GM03348 (cell line): ENCODE data around the gene IGIP.
"Not testable (repeated sequence)": the region's sequence is repeated elsewhere in the genome, so short reads cannot be mapped to it uniquely, and the experiment has no call there.

Experiments used
- DNase-seq: peaks from one replicate; pipeline ENCODE4 v3.0.0; 2012; ENCODE audit warnings: low spot score

The IGIP gene

GRCh38 chr5:140142856-140143255, 17.1 kb downstream of the IGIP start:
- DNase-seq: no peak

DNA sequence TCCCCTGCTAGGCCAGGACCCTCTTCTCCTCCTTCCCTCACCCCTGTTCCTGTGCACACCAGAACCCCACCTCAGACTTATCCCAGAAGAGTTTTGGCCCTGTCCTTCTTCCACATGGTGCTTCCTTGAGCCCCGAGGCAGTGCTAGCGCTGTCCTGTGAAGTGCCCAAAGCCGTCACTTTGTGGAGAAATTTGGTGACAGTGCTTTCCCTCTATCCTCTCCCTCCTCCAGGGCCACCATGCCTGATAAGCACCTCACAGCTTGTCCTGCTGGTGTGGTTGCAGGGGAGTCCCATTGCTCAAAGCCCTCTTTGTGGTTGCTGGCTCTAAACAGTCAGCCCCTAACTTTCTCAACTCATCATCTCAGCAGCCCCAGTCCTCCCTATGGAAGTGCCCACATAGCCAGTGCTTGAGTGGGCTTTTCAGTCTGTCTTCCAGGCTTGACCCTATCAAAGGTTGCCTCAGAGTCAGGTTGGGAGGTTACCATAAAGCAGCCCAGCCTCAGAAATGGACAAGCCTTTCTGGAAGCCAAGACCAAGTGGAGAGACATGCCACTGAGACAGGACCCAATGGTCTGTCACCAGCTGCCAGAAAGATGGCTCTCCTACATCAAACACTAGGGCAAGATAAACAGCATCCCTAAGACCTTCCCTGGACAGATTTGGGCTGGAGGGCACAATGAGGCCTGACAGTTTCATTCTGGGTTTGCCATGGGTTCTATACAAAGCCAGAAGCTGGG, 18.0 kb downstream of the IGIP start:
- no peak for DNase-seq

GRCh38 chr5:140145256-140145655, 19.5 kb downstream of the IGIP start:
- DNase-seq: no peak

DNA sequence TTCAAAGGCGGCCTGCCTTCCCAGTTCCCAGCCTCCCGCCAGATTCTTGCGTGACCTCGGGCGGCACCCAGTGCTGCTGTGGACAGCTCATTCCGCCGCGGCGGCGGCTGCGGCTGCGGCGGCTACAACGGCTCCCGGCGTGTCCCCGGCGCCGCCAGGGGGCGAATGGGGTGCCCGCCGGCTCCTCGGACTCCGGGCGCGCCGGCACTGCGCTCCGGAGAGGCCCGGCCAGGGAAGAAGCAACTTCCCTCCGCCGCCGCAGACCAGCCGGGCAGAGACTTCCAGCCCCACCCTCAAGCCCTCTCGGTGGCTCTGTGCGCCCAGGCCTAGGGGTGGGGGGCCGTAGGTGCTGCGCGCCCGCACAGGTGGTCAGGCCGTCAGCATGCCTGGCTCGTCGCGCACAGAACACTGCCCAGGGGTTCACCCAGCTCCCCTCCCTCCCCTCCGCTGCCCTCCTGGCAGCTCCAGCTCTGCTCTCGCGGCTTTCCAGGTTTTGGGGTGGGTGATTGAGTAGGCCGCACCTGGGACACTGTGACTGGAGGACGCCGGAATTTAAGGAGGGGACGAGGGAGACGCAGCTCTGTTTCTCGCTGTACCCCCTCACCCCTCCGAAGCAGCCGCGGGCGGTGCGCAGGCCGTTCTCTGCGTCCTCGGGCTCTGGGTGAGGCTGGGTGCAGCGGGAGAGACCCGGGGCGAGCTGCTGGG, 20.2 kb downstream of the IGIP start:
- DNase-seq: peak; percentile 92

DNA sequence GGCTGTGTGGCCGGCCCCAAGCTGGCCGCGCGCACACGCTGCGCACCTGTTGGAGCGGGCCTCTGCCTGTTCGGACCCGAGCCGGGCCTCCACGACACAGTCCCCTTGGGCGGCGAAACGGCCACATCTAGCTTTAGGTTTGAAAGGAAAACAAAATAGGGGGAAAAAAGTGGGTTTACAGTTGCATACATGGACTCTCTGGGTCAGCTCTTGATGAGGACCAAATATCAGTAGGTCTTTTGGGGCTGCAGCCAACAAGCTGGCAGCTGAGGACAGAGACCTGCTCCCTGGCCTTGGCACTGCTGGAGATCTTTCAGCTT, 20.7 kb downstream of the IGIP start:
- no peak for DNase-seq

DNA sequence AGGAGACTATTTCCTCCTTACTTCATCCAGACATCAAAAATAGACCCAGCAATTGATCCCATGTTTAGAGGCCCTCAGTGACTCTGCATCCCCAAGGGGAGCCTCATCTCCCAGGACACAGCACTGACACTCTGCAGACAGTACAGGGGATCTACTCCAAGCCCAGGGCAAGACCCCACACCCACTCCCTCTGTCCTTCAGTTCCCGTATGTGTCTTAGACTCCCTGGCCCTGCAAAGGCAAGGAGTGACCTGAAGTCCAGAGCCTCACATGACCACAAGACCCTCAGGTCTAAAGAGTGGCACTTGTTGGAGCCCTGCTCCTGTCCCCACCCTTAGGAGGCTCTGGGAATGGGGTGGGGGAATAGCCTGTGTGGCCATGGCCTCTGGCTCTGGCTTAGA, 21.7 kb downstream of the IGIP start:
- DNase-seq: no peak

- DNase-seq: peak; percentile 49
Observed at GRCh38 chr5:140148508-140148907, 22.8 kb downstream of the IGIP start.

- no peak for DNase-seq
Observed at GRCh38 chr5:140150201-140150600, 24.5 kb downstream of the IGIP start.

- DNase-seq: no peak
Observed at GRCh38 chr5:140151144-140152021, 25.6 kb downstream of the IGIP start.

- no peak for DNase-seq
Observed at GRCh38 chr5:140152022-140152999, 26.6 kb downstream of the IGIP start.

- DNase-seq: no peak
Observed at GRCh38 chr5:140153255-140153654, 27.5 kb downstream of the IGIP start.

DNA sequence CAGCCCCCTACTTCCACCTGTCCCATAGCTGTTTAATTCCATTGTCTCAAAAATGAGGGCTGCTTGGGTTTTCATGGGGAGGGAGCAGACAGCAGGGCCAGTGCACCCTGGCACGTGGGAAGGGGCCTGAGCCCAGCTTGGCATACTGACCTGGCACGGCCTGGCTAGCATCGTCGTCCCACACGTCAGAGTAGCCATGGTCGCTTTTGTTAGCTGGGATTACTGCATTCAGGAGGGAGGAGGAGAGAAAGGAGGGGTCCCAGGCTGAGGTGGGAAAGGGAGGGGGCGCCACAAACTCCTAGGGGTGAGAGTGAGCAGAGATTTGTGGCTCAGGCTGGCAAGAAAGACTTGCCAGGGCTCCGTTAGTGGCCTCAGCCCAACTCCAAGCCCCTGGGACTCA, 28.2 kb downstream of the IGIP start:
- DNase-seq: no peak

DNA sequence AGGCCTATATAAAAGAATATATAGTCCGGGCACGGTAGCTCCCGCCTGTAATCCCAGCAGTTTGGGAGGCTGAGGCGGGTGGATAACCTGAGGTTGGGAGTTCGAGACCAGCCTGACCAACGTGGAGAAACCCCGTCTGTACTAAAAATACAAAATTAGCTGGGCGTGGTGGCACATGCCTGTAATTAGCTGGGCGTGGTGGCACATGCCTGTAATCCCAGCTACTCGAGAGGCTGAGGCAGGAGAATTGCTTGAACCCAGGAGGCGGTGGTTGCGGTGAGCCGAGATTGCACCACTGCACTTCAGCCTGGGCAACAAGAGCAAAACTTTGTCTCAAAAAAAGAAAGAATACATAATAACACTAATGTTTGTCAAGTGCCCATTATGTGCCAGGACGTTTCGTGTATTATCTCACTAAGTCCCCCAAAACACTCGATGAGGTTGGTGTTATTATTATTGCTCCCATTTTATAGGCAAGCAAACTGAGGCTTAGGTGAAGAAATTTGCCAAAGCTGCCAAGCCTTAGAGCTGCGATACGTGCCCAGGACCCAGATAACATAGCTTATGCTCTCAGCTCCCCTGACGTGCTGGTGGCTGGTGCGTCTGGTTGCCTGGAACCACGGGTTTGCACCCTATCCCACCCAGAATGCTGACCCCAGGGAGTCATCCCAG, 29.1 kb downstream of the IGIP start:
- not testable (repeated sequence) for DNase-seq

DNA sequence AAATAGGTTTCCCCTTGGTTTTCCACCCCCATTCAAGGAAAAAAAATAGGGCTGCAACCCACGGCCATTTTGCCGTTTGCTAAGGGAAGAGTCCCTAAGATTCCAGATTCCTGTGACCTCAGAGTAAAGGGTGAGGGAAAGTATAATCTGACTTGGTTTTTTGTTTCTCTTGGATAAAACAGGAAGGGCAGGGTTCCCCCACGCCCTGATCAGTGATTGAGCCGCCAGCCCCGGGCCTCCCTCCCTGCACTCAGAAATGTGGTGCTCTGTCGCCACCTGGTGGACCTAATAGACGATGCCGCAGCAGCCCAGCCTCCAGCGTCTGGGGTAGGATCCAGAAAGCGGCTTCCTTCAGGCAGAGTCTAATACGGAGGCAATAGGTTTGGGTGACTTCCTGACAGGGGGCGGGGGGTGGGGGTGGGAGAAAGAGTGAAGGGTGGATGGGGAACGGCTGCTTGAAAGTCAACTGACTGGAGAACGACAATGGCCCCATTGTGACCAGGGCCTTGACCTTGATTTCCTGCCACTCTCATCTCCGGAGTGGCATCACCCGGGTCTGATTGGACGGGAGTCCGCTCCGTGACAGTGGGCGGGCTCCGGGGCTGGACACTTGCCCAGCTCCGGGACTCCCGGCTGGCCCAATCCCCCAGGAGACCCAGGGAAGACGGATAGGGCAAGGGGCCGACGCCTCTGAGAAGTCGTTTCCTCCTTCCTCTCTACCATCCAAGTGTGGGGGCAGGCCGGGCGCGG, 31.5 kb downstream of the IGIP start:
- peak; percentile 95 for DNase-seq

GRCh38 chr5:140159014-140159927, 33.5 kb downstream of the IGIP start:
- DNase-seq: no peak

GRCh38 chr5:140162275-140162674, 36.5 kb downstream of the IGIP start:
- no peak for DNase-seq

DNA sequence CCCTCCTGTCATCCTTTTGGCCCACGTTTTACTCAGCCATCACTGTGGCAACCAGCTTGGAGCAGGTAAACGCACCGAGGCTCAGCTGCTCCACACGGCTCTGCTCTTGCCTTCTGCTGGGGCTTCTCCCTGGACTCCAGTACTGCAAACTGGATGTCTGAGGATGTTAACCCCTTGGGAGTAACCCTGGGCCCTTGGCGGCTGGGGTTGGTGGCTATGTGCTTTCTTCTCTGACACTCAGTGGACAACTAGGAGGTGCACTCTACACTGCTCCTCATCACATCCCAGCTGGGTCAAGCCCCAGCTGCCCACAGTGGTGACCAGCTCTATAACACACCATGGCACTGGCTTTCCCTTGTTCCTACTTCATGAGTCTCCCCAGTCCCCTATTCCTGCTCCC, 37.0 kb downstream of the IGIP start:
- no peak for DNase-seq

- DNase-seq: no peak
Observed at GRCh38 chr5:140165101-140165922, 39.6 kb downstream of the IGIP start.

DNA sequence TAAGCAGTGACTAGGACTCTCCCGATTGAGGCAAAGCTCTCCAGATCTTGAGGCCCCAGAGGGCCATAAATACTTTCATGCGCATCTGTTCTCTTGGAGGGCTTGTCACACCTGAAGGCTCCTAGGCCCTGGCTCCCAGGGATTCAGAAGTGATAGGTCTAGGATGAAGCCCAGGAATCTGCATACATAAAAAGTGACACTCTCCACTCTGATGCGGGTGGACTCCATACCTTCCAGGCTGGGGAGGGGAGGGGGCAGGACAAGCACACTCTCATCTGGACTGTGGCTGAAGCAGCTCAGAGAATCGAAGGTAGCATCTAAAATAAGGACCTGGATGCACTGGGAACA, 40.2 kb downstream of the IGIP start:
- DNase-seq: no peak
